Right lung (tissue), 5 donors: ENCODE data around the gene ADARB2. TPM values are rescaled to one million over a fixed set of nuclear protein-coding genes. Genes with fewer than 3 reads are reported as not detected.
A peak's percentile ranks its signal among the peaks of the same experiment; 100 is the strongest.
"Not testable (repeated sequence)": the region's sequence is repeated elsewhere in the genome, so short reads cannot be mapped to it uniquely, and the experiment has no call there.

Experiments used
- DNase-seq, 2 donors: peaks; one replicate each; pipeline ENCODE4 v3.0.0-alpha.2; 2013
- polyA plus RNA-seq, 5 donors: library from polyadenylated mRNA; unstranded; fragments of 120-200 nt; gene quantifications; one replicate each; pipeline versions ENCODE4 v1.2.1 to v1.2.3, GENCODE V29; 2013; ENCODE audit warnings: inconsistent platforms in 1 of 5, low replicate concordance in 1 of 5; ENCODE audit not compliant: insufficient read length in 5 of 5, insufficient read depth in 1 of 5

ADARB2 gene
- polyA plus RNA-seq, 5 donors: 0.34 to 0.78 (median 0.69) TPM

GRCh38 chr10:1354809-1355710, 382.3 kb downstream of the ADARB2 start:
- peak; percentile 62 to 74 for DNase-seq

DNA sequence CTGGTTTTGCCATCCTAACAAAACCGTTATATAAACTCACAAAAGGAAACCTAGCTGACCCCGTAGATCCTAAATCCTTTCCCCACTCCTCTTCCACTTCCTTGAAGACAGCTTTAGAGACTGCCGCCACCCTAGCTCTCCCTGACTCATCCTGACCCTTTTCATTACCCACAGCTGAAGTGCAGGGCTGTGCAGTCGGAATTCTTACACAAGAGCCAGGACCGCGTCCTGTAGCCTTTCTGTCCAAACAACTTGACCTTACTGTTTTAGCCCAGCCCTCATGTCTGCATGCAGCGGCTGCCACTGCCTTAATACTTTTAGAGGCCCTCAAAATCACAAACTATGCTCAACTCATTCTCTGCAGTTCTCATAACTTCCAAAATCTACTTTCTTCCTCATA, 385.0 kb downstream of the ADARB2 start:
- DNase-seq: not testable (repeated sequence)

- no peak for DNase-seq
Measured at GRCh38 chr10:1348773-1349050, 388.6 kb downstream of the ADARB2 start.

DNA sequence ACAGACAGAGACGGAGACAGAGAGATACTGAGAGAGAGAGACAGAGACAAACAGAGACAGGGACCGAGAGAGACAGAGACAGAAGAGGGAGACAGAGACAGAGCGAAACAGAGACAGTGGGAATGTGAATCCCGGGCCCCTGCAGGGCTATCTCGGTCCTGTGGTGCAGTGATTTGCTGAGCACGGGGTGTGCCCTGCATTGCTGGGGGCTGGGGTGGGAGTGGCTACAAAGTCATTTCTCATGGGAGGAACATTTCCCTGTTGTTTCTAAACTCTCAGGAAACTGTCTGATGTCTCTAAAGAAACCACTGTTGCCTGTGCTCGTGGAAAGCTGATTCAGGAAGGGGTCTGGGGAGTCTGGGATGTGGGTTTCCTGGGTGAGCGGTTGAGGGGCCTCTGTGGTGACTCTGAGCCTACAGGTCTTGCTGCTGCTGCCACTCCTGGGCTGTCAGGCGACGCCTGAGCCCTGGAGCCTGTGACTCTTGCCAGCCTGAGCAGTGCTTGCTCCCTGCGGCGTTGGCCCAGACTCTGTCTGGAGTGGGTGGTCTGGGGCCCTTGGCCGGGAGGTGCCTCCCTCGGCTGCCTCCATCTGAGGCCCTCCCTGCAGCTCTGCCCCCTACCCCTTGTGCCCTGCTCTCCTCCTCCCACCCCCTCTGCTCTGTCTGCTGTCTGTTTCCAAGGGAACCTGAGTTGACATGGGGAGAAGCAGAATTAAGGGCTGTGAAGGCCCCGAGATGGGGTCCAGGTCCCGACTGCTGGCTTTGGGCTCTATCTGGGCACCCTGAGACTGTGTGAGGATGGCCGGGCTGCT, 389.2 kb downstream of the ADARB2 start:
- no peak for DNase-seq

DNA sequence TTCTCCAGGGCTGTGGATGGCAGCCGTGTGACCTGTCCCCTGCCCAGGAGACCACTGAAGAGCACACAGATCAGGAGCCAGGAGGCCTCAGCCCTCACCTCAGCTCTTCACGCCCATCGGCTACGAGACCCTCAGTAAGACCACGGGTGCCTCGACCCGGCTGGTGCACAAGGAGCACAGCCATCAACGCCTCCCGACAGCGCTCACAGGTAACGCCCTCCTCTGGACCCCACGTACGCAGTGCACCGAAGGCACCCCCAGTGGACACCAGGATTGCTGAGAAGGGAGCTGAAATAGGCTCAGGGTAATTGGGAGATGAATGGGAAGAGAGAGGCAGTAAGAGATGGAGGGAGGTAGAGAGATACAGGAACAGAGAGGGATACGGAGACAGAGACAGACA, 389.8 kb downstream of the ADARB2 start:
- DNase-seq: no peak

- DNase-seq: no peak
Measured at GRCh38 chr10:1346201-1346600, 391.1 kb downstream of the ADARB2 start.

DNA sequence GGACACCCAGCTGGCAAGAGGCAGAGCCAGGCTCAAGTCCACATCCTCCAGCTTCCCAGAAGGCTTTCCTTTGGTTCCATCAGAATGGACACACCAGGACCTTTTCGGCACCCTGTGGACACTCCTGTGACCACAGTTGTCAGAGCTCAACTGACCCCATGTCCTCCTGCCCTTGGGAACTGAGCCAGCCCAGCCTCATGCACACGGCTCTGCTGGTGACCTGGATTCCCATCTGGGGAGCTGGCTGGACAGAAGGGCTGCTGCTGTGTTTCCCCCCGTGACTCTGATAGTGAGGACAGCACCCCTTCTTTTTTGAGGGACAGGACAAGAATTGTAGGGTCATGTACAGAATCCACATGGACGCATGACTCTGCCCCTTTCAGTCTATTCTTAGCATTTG, 392.0 kb downstream of the ADARB2 start:
- DNase-seq: no peak

GRCh38 chr10:1344846-1345245, 392.5 kb downstream of the ADARB2 start:
- DNase-seq: no peak

GRCh38 chr10:1344408-1344807, 392.9 kb downstream of the ADARB2 start:
- no peak for DNase-seq

DNA sequence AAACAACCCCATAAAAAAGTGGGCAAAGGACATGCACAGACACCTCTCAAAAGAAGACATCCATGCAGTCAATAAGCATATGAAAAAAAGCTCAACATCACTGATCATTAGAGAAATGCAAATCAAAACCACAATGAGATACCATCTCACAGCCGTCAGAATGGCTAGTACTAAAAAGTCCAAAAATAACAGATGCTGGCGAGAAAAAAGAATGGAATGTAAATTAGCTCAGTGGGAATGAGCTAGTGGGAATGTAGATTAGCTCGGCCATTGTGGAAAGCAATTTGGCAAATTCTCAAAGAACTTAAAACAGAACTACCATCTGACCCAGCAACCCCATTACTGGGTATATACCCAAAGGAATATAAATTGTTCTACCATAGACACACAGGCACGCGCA, 394.1 kb downstream of the ADARB2 start:
- no peak for DNase-seq

- DNase-seq: not testable (repeated sequence)
Measured at GRCh38 chr10:1341052-1341451, 396.3 kb downstream of the ADARB2 start.

GRCh38 chr10:1339396-1339795, 397.9 kb downstream of the ADARB2 start:
- peak; percentile 45 for DNase-seq

GRCh38 chr10:1335642-1336041, 401.7 kb downstream of the ADARB2 start:
- no peak for DNase-seq

DNA sequence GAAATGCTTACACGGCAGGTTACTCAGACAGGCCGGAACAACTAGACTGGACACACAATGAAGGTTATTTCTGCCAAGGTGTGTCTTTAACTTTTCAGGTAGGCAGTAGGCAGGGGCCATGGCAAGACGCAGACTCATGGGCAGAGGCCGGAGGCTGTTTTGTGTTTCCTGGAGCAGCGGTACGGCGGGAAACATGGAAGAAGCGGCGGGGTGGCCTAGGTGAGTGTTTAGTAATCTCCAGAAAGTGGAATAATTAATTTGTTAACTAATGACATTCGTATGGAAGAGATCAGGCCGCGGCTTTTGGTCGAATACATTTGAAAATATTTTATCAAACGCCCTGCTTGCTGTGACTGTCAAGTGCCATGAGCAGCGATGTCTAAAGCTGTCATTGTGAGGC, 403.3 kb downstream of the ADARB2 start:
- DNase-seq: no peak

DNA sequence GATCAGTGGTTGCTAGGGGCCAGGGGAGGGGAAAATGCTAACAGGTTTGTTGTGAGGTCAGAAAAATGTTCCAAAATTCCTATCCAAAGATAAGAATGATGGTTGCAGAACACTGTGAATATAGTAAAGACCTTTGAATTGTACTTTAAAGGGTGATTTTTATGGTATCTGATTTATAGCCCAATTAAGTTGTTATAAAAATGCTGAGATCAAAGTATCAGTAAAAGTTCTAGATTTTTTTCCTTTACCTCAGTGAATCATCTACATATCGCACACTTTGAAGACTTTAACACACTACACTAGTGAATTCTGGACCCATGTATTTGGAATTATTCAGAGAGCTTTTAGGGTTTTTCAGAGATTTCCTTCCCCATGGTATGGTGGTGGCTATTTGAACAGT, 405.8 kb downstream of the ADARB2 start:
- DNase-seq: no peak

GRCh38 chr10:1329622-1330021, 407.7 kb downstream of the ADARB2 start:
- no peak for DNase-seq

DNA sequence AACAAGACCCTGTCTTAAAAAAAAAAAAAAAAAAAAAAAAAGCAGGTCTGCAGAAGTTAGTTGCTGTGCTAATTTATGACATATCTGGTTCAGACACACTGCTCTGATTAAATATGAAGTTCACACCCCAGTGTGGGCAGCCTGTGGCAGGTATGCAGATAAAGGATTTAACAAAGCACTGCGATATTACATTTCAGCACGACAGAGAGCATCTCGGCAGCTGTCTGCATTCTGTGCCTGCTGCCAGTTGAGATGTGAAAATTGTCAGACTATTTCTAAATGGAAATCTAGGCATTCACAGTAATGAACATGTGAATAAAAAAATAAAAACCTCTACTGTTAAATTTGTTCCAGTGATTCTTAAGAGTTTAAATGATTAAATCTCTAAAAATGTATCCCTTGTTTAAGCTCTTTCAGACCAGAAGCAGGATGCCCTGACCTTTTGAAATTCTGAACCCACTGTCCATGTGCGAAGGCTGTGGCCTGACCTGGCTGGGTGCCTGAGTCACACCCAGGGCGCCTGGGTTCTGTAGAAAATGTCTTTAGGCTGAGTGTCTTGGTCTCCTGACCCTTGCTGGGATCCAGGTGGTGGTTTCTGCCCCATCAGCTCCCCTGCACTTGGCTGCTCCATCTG, 408.2 kb downstream of the ADARB2 start:
- DNase-seq: no peak

- no peak for DNase-seq
Measured at GRCh38 chr10:1328161-1328823, 409.0 kb downstream of the ADARB2 start.

GRCh38 chr10:1327759-1328158, 409.6 kb downstream of the ADARB2 start:
- DNase-seq: no peak

DNA sequence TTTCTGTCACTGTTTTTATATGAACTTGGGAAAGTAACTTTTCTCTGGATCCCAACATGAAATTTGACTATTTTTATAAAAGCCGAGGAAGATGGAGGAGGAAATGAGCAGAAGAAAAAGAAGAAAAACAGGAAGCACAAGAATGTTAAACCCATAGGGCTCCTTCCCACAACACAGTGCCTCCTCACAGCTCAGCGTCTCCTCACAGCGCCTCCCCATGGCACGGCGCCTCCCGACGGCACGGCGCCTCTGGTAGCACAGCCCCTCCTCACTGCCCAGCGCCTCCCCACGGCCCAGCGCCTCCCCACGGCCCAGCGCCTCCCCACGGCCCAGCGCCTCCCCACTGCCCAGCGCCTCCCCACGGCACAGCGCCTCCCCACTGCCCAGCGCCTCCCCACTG, 410.8 kb downstream of the ADARB2 start:
- DNase-seq: not testable (repeated sequence)

GRCh38 chr10:1324903-1325302, 412.4 kb downstream of the ADARB2 start:
- peak in 1 of 2 donors; percentile 18 for DNase-seq

- no peak for DNase-seq
Measured at GRCh38 chr10:1323951-1324350, 413.4 kb downstream of the ADARB2 start.
